HFF-Myc (cell line): ENCODE results near the gene MACF1.

ENCODE experiments used
- DNase-seq: peaks from one replicate; pipeline ENCODE4 v3.0.0-alpha.2; 2011; ENCODE audit warnings: low read depth; ENCODE audit errors: extremely low read depth
- H3K4me3 ChIP-seq: replicated peaks from 2 replicates; pipeline ENCODE4 v1.5.1; 2011; ENCODE audit warnings: low read depth, mild to moderate bottlenecking, control low read depth, low read length
- TF ChIP-seq, protein P1 (sequence below): IDR thresholded peaks from 2 replicates; pipeline ENCODE4 v1.5.1; 2012; ENCODE audit warnings: mild to moderate bottlenecking, low read depth, low read length, control low read depth; ENCODE audit errors: missing control alignments

MACF1 gene

DNA sequence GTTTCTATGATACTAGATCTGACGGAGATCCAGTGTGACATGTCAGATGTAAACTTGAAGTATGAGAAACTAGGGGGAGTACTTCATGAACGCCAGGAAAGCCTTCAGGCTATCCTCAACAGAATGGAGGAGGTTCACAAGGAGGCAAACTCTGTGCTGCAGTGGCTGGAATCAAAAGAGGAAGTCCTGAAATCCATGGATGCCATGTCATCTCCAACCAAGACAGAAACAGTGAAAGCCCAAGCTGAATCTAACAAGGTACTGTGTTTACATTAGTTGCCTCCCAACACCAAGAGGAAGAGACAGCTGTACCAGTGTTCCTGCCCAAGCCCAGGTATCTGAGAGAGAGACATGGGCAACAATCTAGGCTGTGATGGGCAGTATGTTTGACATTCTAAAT is 174.7 kb downstream of the MACF1 start:
- DNase-seq: no peak
- H3K4me3 ChIP-seq: no peak overlapping the region
- TF ChIP-seq, protein P1, sequence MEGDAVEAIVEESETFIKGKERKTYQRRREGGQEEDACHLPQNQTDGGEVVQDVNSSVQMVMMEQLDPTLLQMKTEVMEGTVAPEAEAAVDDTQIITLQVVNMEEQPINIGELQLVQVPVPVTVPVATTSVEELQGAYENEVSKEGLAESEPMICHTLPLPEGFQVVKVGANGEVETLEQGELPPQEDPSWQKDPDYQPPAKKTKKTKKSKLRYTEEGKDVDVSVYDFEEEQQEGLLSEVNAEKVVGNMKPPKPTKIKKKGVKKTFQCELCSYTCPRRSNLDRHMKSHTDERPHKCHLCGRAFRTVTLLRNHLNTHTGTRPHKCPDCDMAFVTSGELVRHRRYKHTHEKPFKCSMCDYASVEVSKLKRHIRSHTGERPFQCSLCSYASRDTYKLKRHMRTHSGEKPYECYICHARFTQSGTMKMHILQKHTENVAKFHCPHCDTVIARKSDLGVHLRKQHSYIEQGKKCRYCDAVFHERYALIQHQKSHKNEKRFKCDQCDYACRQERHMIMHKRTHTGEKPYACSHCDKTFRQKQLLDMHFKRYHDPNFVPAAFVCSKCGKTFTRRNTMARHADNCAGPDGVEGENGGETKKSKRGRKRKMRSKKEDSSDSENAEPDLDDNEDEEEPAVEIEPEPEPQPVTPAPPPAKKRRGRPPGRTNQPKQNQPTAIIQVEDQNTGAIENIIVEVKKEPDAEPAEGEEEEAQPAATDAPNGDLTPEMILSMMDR: no peak

DNA sequence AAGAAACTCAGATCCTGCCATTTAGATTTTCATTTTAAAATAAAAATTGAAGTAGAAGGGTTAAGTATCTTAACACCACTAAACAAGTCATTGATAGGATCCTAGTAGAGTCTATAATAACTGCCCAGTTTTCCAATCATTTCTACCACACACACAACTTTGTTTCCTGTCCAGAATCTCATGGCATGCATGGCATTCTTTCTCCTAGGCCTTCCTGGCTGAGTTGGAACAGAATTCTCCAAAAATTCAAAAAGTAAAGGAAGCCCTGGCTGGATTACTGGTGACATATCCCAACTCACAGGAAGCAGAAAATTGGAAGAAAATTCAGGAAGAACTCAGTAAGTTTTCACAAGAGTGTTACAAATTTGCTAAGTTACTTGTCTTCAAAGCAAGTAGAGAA is 175.5 kb downstream of the MACF1 start:
- TF ChIP-seq, protein P1: no peak
- no peak for DNase-seq
- no peak overlapping the region for H3K4me3 ChIP-seq

DNA sequence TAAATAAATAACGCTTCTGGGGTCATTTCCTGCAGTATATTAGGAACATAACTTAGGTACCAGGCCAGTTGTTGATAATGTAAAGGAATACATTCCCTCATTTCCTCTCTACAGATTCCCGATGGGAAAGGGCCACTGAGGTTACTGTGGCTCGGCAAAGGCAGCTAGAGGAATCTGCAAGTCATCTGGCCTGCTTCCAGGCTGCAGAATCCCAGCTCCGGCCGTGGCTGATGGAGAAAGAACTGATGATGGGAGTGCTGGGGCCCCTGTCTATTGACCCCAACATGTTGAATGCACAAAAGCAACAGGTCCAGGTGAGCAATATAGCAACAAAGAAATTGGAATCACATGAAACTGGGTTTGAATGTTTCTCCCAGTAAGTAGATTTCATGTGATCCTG is 177.3 kb downstream of the MACF1 start:
- DNase-seq: no peak
- TF ChIP-seq, protein P1: no peak
- no peak overlapping the region for H3K4me3 ChIP-seq

DNA sequence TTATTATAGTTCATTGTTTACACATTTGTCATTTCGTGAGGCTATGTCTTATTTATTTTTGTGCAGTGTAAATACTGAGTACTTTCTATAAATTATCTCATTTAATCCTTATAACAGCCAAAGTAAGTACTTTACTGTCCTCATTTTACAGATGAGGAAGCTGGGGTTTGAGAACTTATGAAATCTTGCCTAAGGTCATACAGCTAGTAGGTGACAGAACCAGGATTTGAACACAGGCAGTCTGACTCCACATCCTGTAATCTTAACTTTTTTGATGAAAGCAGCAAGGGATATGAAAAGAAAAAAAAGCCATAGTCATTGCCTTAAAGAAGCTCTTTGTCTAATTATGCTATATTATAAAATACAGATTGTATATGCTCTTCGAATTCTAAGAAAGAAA is 179.8 kb downstream of the MACF1 start:
- DNase-seq: no peak
- no peak overlapping the region for H3K4me3 ChIP-seq
- TF ChIP-seq, protein P1: no peak

DNA sequence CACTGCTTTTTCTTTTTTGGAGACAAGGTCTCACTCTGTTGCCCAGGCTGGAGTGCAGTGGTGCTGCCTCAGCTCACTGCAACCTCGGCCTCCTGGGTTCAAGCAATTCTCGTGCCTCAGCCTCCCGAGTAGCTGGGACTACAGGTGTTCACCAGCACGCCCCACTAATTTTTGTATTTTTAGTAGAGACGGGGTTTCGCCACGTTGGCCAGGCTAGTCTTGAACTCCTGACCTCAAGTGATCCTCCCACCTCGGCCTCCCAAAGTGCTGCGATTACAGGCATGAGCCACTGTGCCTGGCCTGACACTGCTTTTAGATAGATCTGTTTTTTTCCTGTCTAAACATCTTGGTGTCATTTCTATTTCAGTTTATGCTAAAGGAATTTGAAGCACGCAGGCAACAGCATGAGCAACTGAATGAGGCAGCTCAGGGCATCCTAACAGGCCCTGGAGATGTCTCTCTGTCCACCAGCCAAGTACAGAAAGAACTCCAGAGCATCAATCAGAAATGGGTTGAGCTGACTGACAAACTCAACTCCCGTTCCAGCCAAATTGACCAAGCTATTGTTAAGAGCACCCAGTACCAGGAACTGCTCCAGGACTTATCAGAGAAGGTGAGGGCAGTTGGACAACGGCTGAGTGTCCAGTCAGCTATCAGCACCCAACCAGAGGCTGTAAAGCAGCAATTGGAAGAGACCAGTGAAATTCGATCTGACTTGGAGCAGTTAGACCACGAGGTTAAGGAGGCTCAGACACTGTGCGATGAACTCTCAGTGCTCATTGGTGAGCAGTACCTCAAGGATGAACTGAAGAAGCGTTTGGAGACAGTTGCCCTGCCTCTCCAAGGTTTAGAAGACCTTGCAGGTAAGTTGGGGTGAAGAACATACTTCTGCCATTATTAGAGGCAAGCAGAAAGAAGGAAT is 180.8 kb downstream of the MACF1 start:
- no peak overlapping the region for H3K4me3 ChIP-seq
- TF ChIP-seq, protein P1: no peak
- DNase-seq: no peak

DNA sequence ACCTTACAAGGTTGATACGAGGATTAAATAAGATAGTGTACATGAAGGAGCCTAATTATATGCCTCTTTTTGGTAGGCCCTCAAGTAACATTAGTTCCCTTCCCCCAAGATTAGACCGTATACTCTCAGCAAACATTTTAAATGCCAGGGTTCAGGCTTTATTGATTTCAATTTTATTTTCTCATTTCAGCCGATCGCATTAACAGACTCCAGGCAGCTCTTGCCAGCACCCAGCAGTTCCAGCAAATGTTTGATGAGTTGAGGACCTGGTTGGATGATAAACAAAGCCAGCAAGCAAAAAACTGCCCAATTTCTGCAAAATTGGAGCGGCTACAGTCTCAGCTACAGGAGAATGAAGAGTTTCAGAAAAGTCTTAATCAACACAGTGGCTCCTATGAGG is 182.5 kb downstream of the MACF1 start:
- TF ChIP-seq, protein P1: no peak
- no peak for DNase-seq
- H3K4me3 ChIP-seq: no peak overlapping the region
